GM18499 (cell line): Measurements from ENCODE around the gene VEZT.

ENCODE experiments used
- ATAC-seq: cut with Tn5 transposase; IDR thresholded peaks from one replicate; pipeline ENCODE4 v1.9.1; 2021; ENCODE audit warnings: moderate number of reproducible peaks; ENCODE audit not compliant: insufficient read depth, unreplicated experiment

VEZT gene

GRCh38 chr12:95248604-95249360 is 31.2 kb downstream of the VEZT start:
- ATAC-seq: no peak

- ATAC-seq: no peak
These were observed 35.8 kb downstream of the VEZT start for GRCh38 chr12:95253386-95253785.

GRCh38 chr12:95257541-95257940 is 39.9 kb downstream of the VEZT start:
- ATAC-seq: no peak

- no peak for ATAC-seq
These were observed 40.5 kb downstream of the VEZT start for GRCh38 chr12:95258151-95258550.

GRCh38 chr12:95258803-95259202 is 41.2 kb downstream of the VEZT start:
- no peak for ATAC-seq

- no peak for ATAC-seq
These were observed 41.8 kb downstream of the VEZT start for GRCh38 chr12:95259368-95259767.

- no peak for ATAC-seq
These were observed 43.5 kb downstream of the VEZT start for GRCh38 chr12:95261109-95261508.

- ATAC-seq: no peak
These were observed 45.2 kb downstream of the VEZT start for GRCh38 chr12:95262808-95263207.

GRCh38 chr12:95265765-95266164 is 48.2 kb downstream of the VEZT start:
- ATAC-seq: no peak

GRCh38 chr12:95266254-95266653 is 48.6 kb downstream of the VEZT start:
- no peak for ATAC-seq

- no peak for ATAC-seq
These were observed 52.3 kb downstream of the VEZT start for GRCh38 chr12:95269892-95270291.

GRCh38 chr12:95271465-95271864 is 53.9 kb downstream of the VEZT start:
- ATAC-seq: no peak

- ATAC-seq: no peak
These were observed 59.5 kb downstream of the VEZT start for GRCh38 chr12:95277139-95277538.

- no peak for ATAC-seq
These were observed 62.2 kb downstream of the VEZT start for GRCh38 chr12:95279856-95280255.

GRCh38 chr12:95282266-95282665 is 64.7 kb downstream of the VEZT start:
- no peak for ATAC-seq

- no peak for ATAC-seq
These were observed 65.8 kb downstream of the VEZT start for GRCh38 chr12:95283371-95283770.

GRCh38 chr12:95286713-95287112 is 69.1 kb downstream of the VEZT start:
- no peak for ATAC-seq

GRCh38 chr12:95291501-95291900 is 73.9 kb downstream of the VEZT start:
- no peak for ATAC-seq

GRCh38 chr12:95298916-95299315 is 81.3 kb downstream of the VEZT start:
- ATAC-seq: no peak

GRCh38 chr12:95300286-95300685 is 82.7 kb downstream of the VEZT start:
- ATAC-seq: no peak

- ATAC-seq: no peak
These were observed 85.9 kb downstream of the VEZT start for GRCh38 chr12:95303476-95303875.

GRCh38 chr12:95304673-95305198 is 87.1 kb downstream of the VEZT start:
- ATAC-seq: no peak
